GM12874 (cell line): ENCODE measurements around the gene FBXO41.

Experiments
- TF ChIP-seq, protein P1 (sequence below): IDR thresholded peaks from 2 replicates; pipeline ENCODE4 v1.5.1; 2011; ENCODE audit warnings: low read depth, mild to moderate bottlenecking, control low read depth, low read length, moderate library complexity; ENCODE audit not compliant: insufficient read depth

FBXO41 gene

DNA sequence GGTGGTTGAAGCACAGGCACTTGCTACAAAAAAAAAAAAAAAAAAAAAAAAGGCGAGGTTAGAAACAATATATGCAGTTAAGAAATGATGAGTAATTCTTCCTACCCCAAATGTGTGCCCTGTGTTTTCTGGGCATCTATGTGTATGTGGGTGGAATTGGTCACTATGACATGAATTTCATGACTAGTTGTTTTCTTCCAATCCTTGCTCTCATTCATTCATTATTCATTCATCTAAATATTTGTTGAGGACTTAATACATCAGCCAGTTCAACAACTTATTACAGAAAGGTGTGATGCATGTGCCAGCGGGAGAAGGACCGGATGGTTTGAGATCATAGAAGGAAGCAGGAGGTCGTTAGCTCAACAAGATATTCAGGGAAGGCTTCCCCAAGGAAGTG is 17.4 kb upstream of the FBXO41 start:
- TF ChIP-seq, protein P1, sequence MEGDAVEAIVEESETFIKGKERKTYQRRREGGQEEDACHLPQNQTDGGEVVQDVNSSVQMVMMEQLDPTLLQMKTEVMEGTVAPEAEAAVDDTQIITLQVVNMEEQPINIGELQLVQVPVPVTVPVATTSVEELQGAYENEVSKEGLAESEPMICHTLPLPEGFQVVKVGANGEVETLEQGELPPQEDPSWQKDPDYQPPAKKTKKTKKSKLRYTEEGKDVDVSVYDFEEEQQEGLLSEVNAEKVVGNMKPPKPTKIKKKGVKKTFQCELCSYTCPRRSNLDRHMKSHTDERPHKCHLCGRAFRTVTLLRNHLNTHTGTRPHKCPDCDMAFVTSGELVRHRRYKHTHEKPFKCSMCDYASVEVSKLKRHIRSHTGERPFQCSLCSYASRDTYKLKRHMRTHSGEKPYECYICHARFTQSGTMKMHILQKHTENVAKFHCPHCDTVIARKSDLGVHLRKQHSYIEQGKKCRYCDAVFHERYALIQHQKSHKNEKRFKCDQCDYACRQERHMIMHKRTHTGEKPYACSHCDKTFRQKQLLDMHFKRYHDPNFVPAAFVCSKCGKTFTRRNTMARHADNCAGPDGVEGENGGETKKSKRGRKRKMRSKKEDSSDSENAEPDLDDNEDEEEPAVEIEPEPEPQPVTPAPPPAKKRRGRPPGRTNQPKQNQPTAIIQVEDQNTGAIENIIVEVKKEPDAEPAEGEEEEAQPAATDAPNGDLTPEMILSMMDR, result no peak

DNA sequence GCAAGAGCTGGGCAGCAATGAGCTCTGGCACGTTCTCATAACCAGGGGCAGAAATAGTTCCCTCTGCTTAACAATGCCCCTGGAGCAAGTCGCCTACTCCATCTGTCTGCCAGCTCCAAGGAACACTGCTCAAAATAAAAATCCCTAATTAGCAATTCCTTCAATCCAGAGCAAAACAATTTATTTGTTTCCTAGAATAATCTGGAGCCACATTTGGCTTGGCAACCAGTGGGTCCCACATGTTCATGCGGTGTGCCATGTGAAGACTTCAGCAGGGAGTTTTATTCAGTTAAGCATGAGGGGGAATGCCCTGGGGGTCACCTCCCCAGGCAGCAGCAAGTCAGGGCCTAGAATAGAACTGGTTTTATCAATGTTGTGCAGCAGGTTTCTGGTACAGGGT is 16.6 kb upstream of the FBXO41 start:
- TF ChIP-seq, protein P1, result no peak

DNA sequence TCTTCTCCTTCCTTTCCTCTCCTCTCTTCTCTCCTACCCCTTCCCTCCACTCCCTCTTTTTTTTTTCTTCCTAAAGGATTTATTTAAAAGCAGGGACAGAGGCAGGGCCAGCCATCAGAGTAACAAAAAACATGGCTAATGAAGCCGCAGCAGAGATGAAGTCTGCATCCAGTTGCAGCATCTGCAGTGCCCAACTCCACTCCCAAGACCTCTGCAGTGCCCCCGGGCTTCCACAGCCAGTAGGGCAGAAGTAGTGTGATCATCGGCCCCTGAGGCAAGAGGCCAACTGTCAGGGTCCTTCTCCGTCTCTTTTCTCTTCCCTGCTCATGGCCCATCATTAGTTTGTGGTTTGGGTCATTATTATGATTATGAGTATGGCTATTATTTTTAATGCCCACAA is 13.3 kb upstream of the FBXO41 start:
- TF ChIP-seq, protein P1, result no peak

DNA sequence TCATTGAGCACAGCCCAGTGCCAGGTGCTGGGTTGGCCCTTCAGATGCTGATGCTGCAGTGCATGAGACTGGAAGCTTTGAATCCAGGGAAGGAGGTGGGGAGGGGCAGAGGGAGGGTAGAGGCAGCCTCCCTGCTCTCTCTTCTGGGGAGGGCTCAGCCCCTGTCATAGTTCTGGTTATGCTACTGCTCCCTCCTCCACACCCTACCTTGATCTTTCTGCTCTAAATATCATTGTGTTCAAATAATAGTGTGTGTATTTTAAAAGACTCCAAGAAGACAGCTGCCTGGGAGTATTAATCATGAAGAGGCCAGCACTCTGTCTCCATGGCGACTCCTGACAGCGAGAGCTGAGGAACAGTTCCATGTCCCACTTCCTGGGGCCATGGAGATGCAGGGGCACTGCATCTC is 12.9 kb upstream of the FBXO41 start:
- TF ChIP-seq, protein P1, result no peak

DNA sequence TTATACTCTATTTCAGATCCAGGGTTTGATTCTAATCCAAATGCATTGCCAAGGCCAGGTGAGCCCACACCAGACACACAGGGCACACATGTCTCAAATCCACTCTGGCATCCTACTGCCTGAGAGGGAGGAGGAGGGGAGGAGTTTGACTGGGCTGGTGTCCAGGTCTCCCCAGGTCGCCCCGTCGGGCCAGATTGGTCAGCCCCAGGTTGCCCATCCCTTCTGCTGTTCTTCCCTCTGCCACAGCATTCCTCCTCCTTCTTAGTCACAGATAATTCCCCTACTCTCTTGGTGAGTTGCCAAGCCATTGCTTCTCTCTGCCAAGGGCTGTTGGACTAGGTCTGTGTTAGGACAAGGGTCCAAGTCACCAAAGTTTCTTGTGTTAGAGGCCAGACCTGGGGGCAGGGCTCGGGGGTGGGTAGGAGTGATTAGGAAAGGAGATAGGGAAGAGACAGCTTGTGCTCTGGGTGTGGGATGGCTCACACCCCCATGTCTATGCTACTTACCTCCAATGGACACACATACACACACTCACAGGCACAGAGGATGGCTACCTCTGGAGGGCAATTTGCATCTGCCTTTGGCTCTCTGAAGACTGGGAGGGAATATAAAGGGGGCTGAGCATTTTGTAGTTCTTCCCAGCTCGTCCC is 11.6 kb upstream of the FBXO41 start:
- TF ChIP-seq, protein P1, result no peak

DNA sequence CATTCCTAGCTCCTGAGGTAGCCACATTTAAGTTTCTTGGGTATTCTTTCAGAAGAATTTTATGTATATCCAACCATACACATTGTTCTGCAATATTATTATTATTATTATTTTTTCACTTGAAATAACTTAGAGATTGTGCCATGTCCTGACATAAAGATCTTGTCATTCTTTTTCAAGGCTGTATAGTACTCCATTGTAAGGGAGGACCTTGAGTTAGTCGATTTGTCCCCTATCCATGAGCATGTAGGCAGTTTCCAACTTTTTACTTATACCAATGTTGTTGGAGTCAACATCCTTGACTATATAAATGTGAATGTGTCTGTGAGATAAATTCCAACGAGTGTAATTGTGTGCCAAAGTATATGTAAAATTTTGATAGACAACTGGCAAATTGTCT is 10.0 kb upstream of the FBXO41 start:
- TF ChIP-seq, protein P1, result no peak

DNA sequence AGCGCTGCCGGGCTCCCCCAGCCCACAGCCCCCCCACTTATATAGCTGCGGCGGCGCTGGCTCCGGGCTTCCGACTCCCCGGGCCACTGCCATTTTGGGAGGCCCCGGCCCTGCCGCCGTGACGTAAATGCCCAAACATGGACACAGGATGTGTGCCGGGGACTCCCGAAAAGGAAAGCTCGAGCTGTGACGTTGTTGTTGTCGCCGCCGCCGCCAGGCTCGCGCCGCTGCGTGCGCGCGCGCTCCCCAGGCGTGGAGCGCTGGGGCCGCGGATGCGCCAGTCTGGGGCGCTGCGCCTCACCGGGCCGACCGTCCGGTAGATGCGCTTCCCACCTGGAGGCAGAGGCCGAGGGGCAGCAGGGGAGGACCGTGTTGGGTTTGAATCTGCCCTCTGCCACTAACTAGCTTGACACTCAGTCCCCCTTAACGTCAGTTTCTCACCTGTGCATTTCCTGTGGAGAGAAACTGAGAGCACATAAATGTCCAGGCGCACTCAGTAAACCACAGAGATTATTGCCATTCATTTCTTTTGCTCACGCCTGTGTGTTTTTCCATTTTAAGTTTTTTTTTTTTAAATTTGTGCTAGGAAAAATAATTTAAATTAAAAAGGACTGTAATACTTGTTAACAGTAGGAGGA is 9.4 kb upstream of the FBXO41 start, which contains the start of gene EGR4:
Gene EGR4 (minus strand): TSS at position 15 of the 638 bp plus-strand sequence. CDS start 231 bp downstream, outside the sequence.
- TF ChIP-seq, protein P1, result no peak
